T-cell (primary cell): ENCODE measurements around the gene SYCE3. TPM values are rescaled to one million over a fixed set of nuclear protein-coding genes. Genes with fewer than 3 reads are reported as not detected.
A peak's percentile ranks its signal among the peaks of the same experiment; 100 is the strongest.

Source experiments
- ATAC-seq, 4 experiments: fragments of 200-7000 bp in 3 of 4; fragments of 150-1000 bp in 1 of 4; cut with Tn5 transposase; replicated peaks in 1 of 4; 1 replicate in 3 of 4; 2 replicates in 1 of 4; pipeline ENCODE4 v1.10.0; 2021; ENCODE audit warnings: moderate library complexity in 3 of 4, mild to moderate bottlenecking in 2 of 4, moderate number of reproducible peaks in 1 of 4
- CTCF ChIA-PET, 2 donors: fragments of 300-600 bp; sonication (Branson Sonifier 250); formaldehyde crosslinking; loops; one replicate each; lab custom pipeline; 2022; ENCODE audit warnings: antibody characterized with exemption in 2 of 2; lab: Charles Lee
- POLR2A ChIA-PET, 2 donors: fragments of 300-600 bp; sonication (Branson Sonifier 250); formaldehyde crosslinking; loops; one replicate each; lab custom pipeline; 2022; ENCODE audit warnings: antibody characterized with exemption in 2 of 2; lab: Charles Lee
- DNase-seq, 35 experiments: peaks; one replicate each; pipeline versions ENCODE4 v3.0.0 to v3.0.0-alpha.2; 2013 to 2023
- H3K27ac ChIP-seq: one replicate; pipeline ENCODE4 v1.5.1; 2013; ENCODE audit warnings: low read length
- H3K27me3 ChIP-seq, 2 experiments: replicated peaks in 1 of 2; 1 replicate in 1 of 2; 2 replicates in 1 of 2; pipeline versions ENCODE4 v1.6.1 to v1.7.0; 2013; ENCODE audit warnings: low read length in 1 of 2, mixed read lengths in 1 of 2; ENCODE audit not compliant: control insufficient read depth in 2 of 2, insufficient read depth in 2 of 2; ENCODE audit errors: extremely low read depth in 1 of 2
- H3K36me3 ChIP-seq, 2 donors: 1 replicate in 1 of 2; 2 replicates in 1 of 2; pipeline versions ENCODE4 v1.6.1 to v1.7.0; 2013; ENCODE audit warnings: low read length in 1 of 2; ENCODE audit not compliant: control insufficient read depth in 2 of 2, insufficient read depth in 1 of 2; ENCODE audit errors: extremely low read depth in 1 of 2
- H3K4me1 ChIP-seq, 2 experiments: 1 replicate in 1 of 2; 2 replicates in 1 of 2; pipeline versions ENCODE4 v1.6.1 to v1.7.0; 2013; ENCODE audit warnings: low read length in 2 of 2, mixed read lengths in 1 of 2; ENCODE audit not compliant: insufficient read depth in 2 of 2, control insufficient read depth in 1 of 2; ENCODE audit errors: extremely low read depth in 1 of 2
- H3K4me3 ChIP-seq, 2 donors: 1 replicate in 1 of 2; 2 replicates in 1 of 2; pipeline versions ENCODE4 v1.5.1 to v1.7.0; 2013; ENCODE audit warnings: mild to moderate bottlenecking in 2 of 2, low read length in 1 of 2, moderate library complexity in 1 of 2; ENCODE audit not compliant: control insufficient read depth in 1 of 2; ENCODE audit errors: extremely low read depth in 1 of 2
- H3K9me3 ChIP-seq: 2 replicates; pipeline ENCODE4 v1.7.0; 2013
- H3K27ac Mint-ChIP-seq, 2 donors: one replicate each; pipeline ENCODE4 v1.8.0; 2020 to 2021; ENCODE audit warnings: mild to moderate bottlenecking in 2 of 2, mixed read lengths in 2 of 2
- H3K27me3 Mint-ChIP-seq, 2 donors: one replicate each; pipeline ENCODE4 v1.8.0; 2021 to 2022; ENCODE audit warnings: mixed read lengths in 2 of 2
- H3K36me3 Mint-ChIP-seq: one replicate; pipeline ENCODE4 v1.8.0; 2021; ENCODE audit warnings: mixed read lengths
- H3K4me1 Mint-ChIP-seq, 3 donors: one replicate each; pipeline ENCODE4 v1.8.0; 2020 to 2022; ENCODE audit warnings: mixed read lengths in 3 of 3, mild to moderate bottlenecking in 1 of 3
- H3K4me3 Mint-ChIP-seq, 3 donors: one replicate each; pipeline ENCODE4 v1.8.0; 2020 to 2022; ENCODE audit warnings: mild to moderate bottlenecking in 3 of 3, mixed read lengths in 3 of 3, moderate library complexity in 3 of 3
- H3K9me3 Mint-ChIP-seq, 3 donors: one replicate each; pipeline ENCODE4 v1.8.0; 2020 to 2022; ENCODE audit warnings: mixed read lengths in 3 of 3
- WGBS: methylation state at CpG from one replicate; pipeline ENCODE4 v1.1.5; 2013; ENCODE audit warnings: missing lambda C conversion rate; ENCODE audit not compliant: insufficient coverage; 5-methylcytosine and 5-hydroxymethylcytosine counted together
- total RNA-seq, 35 experiments: library from RNA in 6 of 35; stranded (reverse) in 6 of 35; fragments of 120-200 nt in 1 of 35; gene quantifications; one replicate each; pipeline versions ENCODE4 v1.2.1 to v1.2.4 and lab custom pipeline; 2013 to 2026

Gene SYCE3
- total RNA-seq, 5 donors from 2014 or later (not counting 1 experiment from before 2014, with no cell fraction given), result not detected

- Mint-ChIP-seq H3K4me3 (no peak overlapping the region), H3K27me3 (peaks cover 31 to 57% of the 10 kb centered on the region in 2 donors), H3K9me3 (no peaks in the 10 kb centered on the region), H3K36me3 (no peaks in the 10 kb centered on the region), H3K4me1 (peaks cover 5 to 12% (median 10%) of the 10 kb centered on the region in 3 donors), H3K27ac (no peak overlapping the region)
- ChIA-PET CTCF (no interaction called here), POLR2A (no interaction called here)
- Histone ChIP-seq H3K27me3 (peaks cover 10 to 72% of the 10 kb centered on the region in 2 experiments), H3K27ac (no peak overlapping the region), H3K36me3 (no peaks in the 10 kb centered on the region), H3K4me3 (no peak overlapping the region), H3K9me3 (no peaks in the 10 kb centered on the region), H3K4me1 (peaks cover 0 to 4% of the 10 kb centered on the region in 2 experiments)
- 89% methylated on average over 12 of the region's 23 CpGs for WGBS
- DNase-seq (no peak), ATAC-seq (no peak)
Measured at GRCh38 chr22:50605002-50605612, 42.4 kb upstream of the SYCE3 start.

DNA sequence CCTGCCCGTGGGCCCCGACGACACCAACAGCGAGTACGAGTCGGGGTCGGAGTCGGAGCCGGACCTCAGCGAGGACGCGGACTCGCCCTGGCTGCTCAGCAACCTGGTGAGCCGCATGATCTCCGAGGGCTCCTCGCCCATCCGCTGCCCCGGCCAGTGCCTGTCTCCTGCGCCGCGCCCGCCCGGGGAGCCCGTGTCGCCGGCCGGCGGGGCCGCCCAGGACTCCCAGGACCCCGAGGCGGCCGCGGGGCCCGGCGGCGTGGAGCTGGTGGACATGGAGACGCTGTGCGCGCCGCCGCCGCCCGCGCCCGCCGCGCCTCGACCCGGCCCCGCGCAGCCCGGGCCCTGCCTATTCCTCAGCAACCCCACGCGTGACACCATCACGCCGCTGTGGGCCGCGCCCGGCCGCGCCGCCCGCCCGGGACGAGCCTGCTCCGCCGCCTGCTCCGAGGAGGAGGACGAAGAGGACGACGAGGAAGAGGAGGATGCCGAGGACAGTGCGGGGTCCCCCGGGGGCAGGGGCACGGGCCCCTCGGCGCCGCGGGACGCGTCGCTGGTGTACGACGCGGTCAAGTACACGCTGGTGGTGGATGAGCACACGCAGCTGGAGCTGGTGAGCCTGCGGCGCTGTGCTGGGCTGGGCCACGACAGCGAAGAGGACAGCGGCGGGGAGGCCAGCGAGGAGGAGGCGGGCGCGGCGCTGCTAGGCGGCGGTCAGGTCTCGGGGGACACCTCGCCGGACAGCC, 41.7 kb upstream of the SYCE3 start:
- H3K4me3 ChIP-seq, result no peak overlapping the region
- peaks cover 0 to 8% of the 10 kb centered on the region in 2 experiments for H3K4me1 ChIP-seq
- ChIA-PET CTCF (no interaction called here), POLR2A (no interaction called here)
- DNase-seq (no peak), ATAC-seq (no peak)
- H3K27me3 ChIP-seq, result peaks cover 10 to 74% of the 10 kb centered on the region in 2 experiments
- no peak overlapping the region for H3K27ac ChIP-seq
- H3K9me3 Mint-ChIP-seq, result no peaks in the 10 kb centered on the region
- H3K36me3 ChIP-seq, result no peaks in the 10 kb centered on the region
- no peak overlapping the region for H3K4me3 Mint-ChIP-seq
- H3K27ac Mint-ChIP-seq, result no peak overlapping the region
- H3K9me3 ChIP-seq, result no peaks in the 10 kb centered on the region
- H3K36me3 Mint-ChIP-seq, result no peaks in the 10 kb centered on the region
- peaks cover 32 to 60% of the 10 kb centered on the region in 2 donors for H3K27me3 Mint-ChIP-seq
- 42% methylated on average over 87 of the region's 103 CpGs for WGBS
- peaks cover 10 to 17% (median 10%) of the 10 kb centered on the region in 3 donors for H3K4me1 Mint-ChIP-seq

DNA sequence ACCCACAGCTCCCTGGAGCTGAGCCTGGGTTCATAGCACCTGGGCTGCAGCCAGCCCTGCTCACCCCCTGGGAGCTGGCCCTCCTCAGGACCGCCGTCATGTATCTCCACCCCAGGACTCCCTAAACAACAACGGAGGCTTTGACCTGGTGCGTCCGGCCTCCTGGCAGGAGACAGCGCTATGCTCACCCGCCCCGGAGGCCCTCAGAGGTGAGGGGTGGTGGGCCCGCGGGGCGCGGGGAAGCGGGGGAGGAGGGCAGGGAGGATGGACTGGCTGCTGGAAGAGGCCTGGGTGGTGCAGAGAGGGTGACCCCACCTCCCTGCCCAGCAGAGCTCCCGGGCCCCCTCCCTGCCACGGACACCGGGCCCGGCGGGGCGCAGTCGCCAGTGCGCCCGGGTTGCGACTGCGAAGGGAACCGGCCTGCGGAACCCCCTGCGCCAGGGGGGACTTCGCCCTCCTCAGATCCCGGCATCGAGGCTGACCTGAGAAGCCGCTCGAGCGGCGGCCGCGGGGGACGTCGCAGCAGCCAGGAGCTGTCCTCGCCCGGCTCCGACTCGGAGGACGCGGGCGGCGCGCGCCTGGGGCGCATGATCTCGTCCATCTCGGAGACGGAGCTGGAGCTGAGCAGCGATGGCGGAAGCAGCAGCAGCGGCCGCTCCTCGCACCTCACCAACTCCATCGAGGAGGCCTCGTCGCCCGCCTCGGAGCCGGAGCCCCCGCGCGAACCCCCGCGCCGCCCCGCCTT, 41.0 kb upstream of the SYCE3 start:
- no peak overlapping the region for H3K4me3 Mint-ChIP-seq
- Histone ChIP-seq H3K27ac (no peak overlapping the region), H3K4me1 (peaks cover 0 to 8% of the 10 kb centered on the region in 2 experiments), H3K27me3 (peaks cover 10 to 79% of the 10 kb centered on the region in 2 experiments), H3K9me3 (no peaks in the 10 kb centered on the region), H3K4me3 (no peak overlapping the region), H3K36me3 (no peaks in the 10 kb centered on the region)
- DNase-seq, result no peak
- 11% methylated on average over 56 of the region's 70 CpGs for whole genome bisulfite sequencing
- no peaks in the 10 kb centered on the region for H3K9me3 Mint-ChIP-seq
- ChIA-PET CTCF (no interaction called here), POLR2A (no interaction called here)
- H3K36me3 Mint-ChIP-seq, result no peaks in the 10 kb centered on the region
- H3K4me1 Mint-ChIP-seq, result peaks cover 10 to 17% (median 10%) of the 10 kb centered on the region in 3 donors
- no peak overlapping the region for H3K27ac Mint-ChIP-seq
- no peak for ATAC-seq
- peaks cover 32 to 53% of the 10 kb centered on the region in 2 donors for H3K27me3 Mint-ChIP-seq

DNA sequence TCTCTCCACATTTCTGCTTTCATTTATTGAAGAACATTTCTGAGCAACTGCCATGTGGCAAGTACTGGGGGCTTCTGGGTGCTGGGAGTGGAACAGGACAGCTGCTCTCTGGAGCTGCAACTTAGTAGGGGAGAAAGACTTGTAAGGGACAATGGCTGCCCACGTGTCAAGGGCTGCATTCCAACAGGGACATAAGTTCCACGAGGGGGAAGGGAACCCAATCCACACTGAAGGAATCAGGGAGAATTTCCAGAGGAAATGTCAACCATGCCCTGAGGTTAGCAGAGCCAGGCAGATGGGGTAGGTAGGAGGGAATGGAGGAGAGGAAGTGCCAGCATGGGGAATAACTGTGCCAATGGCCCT, 39.6 kb upstream of the SYCE3 start:
- 36% methylated on average over 2 of the region's 2 CpGs for WGBS
- peak overlapping the region; percentile 69 to 70 (median 69) for H3K4me3 Mint-ChIP-seq
- H3K27me3 Mint-ChIP-seq, result peaks cover 25 to 54% of the 10 kb centered on the region in 2 donors
- H3K4me1 ChIP-seq, result peaks cover 0 to 8% of the 10 kb centered on the region in 2 experiments
- peaks cover 3% of the 10 kb centered on the region for H3K36me3 Mint-ChIP-seq
- H3K27ac ChIP-seq, result no peak overlapping the region
- ATAC-seq, result no peak
- DNase-seq, result no peak
- no peaks in the 10 kb centered on the region for H3K9me3 ChIP-seq
- ChIA-PET POLR2A (no interaction called here), CTCF (no interaction called here)
- H3K27ac Mint-ChIP-seq, result no peak overlapping the region
- H3K27me3 ChIP-seq, result peaks cover 10 to 79% of the 10 kb centered on the region in 2 experiments
- H3K4me1 Mint-ChIP-seq, result peaks cover 10 to 17% (median 10%) of the 10 kb centered on the region in 3 donors
- no peaks in the 10 kb centered on the region for H3K36me3 ChIP-seq
- H3K4me3 ChIP-seq, result no peak overlapping the region
- H3K9me3 Mint-ChIP-seq, result no peaks in the 10 kb centered on the region

DNA sequence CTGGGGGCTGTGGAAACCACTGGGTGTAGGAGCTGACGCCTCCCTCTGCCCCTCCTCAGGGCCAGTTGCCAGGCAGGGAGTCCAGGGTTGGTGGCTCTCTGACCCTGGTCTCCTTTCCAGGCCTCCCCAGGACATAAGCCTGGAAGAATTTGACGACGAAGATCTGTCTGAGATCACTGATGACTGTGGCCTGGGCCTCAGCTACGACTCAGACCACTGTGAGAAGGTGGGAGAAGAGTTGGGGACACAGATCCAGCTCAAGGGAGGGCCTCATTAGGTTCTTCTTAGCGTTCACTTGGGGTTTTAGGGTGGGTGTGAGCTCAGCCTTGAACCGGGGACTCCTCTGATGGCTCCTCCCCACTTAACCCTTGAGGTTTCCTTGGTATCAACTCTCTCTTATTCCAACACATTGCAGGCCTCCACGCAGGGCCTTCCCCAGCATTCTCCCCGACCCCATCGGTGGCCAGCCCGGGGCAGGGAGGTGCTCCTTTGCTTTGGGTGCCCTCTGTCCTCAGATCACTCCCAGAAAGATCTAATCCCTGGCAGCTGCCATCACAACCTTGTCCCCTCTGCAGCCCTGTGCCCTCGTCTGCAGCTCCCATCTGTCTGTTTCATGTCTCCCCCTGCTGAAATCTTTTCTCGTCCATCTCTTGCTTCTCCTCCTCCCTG, 39.1 kb upstream of the SYCE3 start:
- Histone ChIP-seq H3K4me3 (no peak overlapping the region), H3K4me1 (peaks cover 0 to 8% of the 10 kb centered on the region in 2 experiments), H3K27ac (no peak overlapping the region), H3K27me3 (peaks cover 10 to 76% of the 10 kb centered on the region in 2 experiments), H3K9me3 (no peaks in the 10 kb centered on the region), H3K36me3 (no peaks in the 10 kb centered on the region)
- H3K27ac Mint-ChIP-seq, result peak overlapping the region in 1 of 2 donors; percentile 45
- CTCF ChIA-PET, result no interaction called here
- ATAC-seq (no peak), DNase-seq (no peak)
- no peaks in the 10 kb centered on the region for H3K9me3 Mint-ChIP-seq
- 64% methylated on average over 9 of the region's 12 CpGs for WGBS
- H3K27me3 Mint-ChIP-seq, result peaks cover 21 to 53% of the 10 kb centered on the region in 2 donors
- peaks cover 8% of the 10 kb centered on the region for H3K36me3 Mint-ChIP-seq
- H3K4me1 Mint-ChIP-seq, result peaks cover 10 to 17% (median 10%) of the 10 kb centered on the region in 3 donors
- H3K4me3 Mint-ChIP-seq, result peak overlapping the region; percentile 69 to 70 (median 69)
- POLR2A ChIA-PET, result no interaction called here
